ENCODE results near the gene UNC5A.

The UNC5A gene

GRCh38 chr5:176822041-176822792 is 11.9 kb downstream of the UNC5A start:
- DNase-seq, result no peak

GRCh38 chr5:176822793-176823481 is 12.6 kb downstream of the UNC5A start:
- peak; percentile 43 for DNase-seq

- no peak for DNase-seq
Measured at GRCh38 chr5:176823869-176824412, 13.6 kb downstream of the UNC5A start.

GRCh38 chr5:176824604-176825003 is 14.2 kb downstream of the UNC5A start:
- no peak for DNase-seq

- no peak for DNase-seq
Measured at GRCh38 chr5:176825234-176825633, 14.9 kb downstream of the UNC5A start.

- no peak for DNase-seq
Measured at GRCh38 chr5:176825957-176826356, 15.6 kb downstream of the UNC5A start.

- DNase-seq, result no peak
Measured at GRCh38 chr5:176827736-176828414, 17.5 kb downstream of the UNC5A start.

- DNase-seq, result no peak
Measured at GRCh38 chr5:176829320-176829719, 19.0 kb downstream of the UNC5A start.

GRCh38 chr5:176830422-176830994 is 20.1 kb downstream of the UNC5A start:
- no peak for DNase-seq

GRCh38 chr5:176830995-176831423 is 20.6 kb downstream of the UNC5A start:
- DNase-seq, result no peak

GRCh38 chr5:176831425-176831824 is 21.1 kb downstream of the UNC5A start:
- DNase-seq, result no peak

- DNase-seq, result no peak
Measured at GRCh38 chr5:176832162-176832561, 21.8 kb downstream of the UNC5A start.

- DNase-seq, result no peak
Measured at GRCh38 chr5:176833286-176833685, 22.9 kb downstream of the UNC5A start.

- DNase-seq, result no peak
Measured at GRCh38 chr5:176835918-176836317, 25.6 kb downstream of the UNC5A start.

- DNase-seq, result no peak
Measured at GRCh38 chr5:176836811-176837706, 26.7 kb downstream of the UNC5A start.

- DNase-seq, result no peak
Measured at GRCh38 chr5:176837707-176838115, 27.4 kb downstream of the UNC5A start.

- DNase-seq, result no peak
Measured at GRCh38 chr5:176843673-176844072, 33.3 kb downstream of the UNC5A start.

- DNase-seq, result no peak
Measured at GRCh38 chr5:176844281-176844680, 33.9 kb downstream of the UNC5A start.

- no peak for DNase-seq
Measured at GRCh38 chr5:176844706-176845391, 34.5 kb downstream of the UNC5A start.

GRCh38 chr5:176845392-176845713 is 35.0 kb downstream of the UNC5A start:
- no peak for DNase-seq

GRCh38 chr5:176846335-176847140 is 36.2 kb downstream of the UNC5A start:
- no peak for DNase-seq
